T-cell (primary cell): Measurements from ENCODE around the gene OSBPL3. TPM values are rescaled to one million over a fixed set of nuclear protein-coding genes. Genes with fewer than 3 reads are reported as not detected.
A peak's percentile ranks its signal among the peaks of the same experiment; 100 is the strongest.

ENCODE experiments used
- ATAC-seq, 4 experiments: fragments of 200-7000 bp in 3 of 4; fragments of 150-1000 bp in 1 of 4; cut with Tn5 transposase; replicated peaks in 1 of 4; 1 replicate in 3 of 4; 2 replicates in 1 of 4; pipeline ENCODE4 v1.10.0; 2021; ENCODE audit warnings: moderate library complexity in 3 of 4, mild to moderate bottlenecking in 2 of 4, moderate number of reproducible peaks in 1 of 4
- CTCF ChIA-PET, 2 donors: fragments of 300-600 bp; sonication (Branson Sonifier 250); formaldehyde crosslinking; loops; one replicate each; lab custom pipeline; 2022; ENCODE audit warnings: antibody characterized with exemption in 2 of 2; lab: Charles Lee
- POLR2A ChIA-PET, 2 donors: fragments of 300-600 bp; sonication (Branson Sonifier 250); formaldehyde crosslinking; loops; one replicate each; lab custom pipeline; 2022; ENCODE audit warnings: antibody characterized with exemption in 2 of 2; lab: Charles Lee
- DNase-seq, 35 experiments: peaks; one replicate each; pipeline versions ENCODE4 v3.0.0 to v3.0.0-alpha.2; 2013 to 2023
- H3K27ac ChIP-seq: one replicate; pipeline ENCODE4 v1.5.1; 2013; ENCODE audit warnings: low read length
- H3K27me3 ChIP-seq, 2 experiments: replicated peaks in 1 of 2; 1 replicate in 1 of 2; 2 replicates in 1 of 2; pipeline versions ENCODE4 v1.6.1 to v1.7.0; 2013; ENCODE audit warnings: low read length in 1 of 2, mixed read lengths in 1 of 2; ENCODE audit not compliant: control insufficient read depth in 2 of 2, insufficient read depth in 2 of 2; ENCODE audit errors: extremely low read depth in 1 of 2
- H3K36me3 ChIP-seq, 2 donors: 1 replicate in 1 of 2; 2 replicates in 1 of 2; pipeline versions ENCODE4 v1.6.1 to v1.7.0; 2013; ENCODE audit warnings: low read length in 1 of 2; ENCODE audit not compliant: control insufficient read depth in 2 of 2, insufficient read depth in 1 of 2; ENCODE audit errors: extremely low read depth in 1 of 2
- H3K4me1 ChIP-seq, 2 experiments: 1 replicate in 1 of 2; 2 replicates in 1 of 2; pipeline versions ENCODE4 v1.6.1 to v1.7.0; 2013; ENCODE audit warnings: low read length in 2 of 2, mixed read lengths in 1 of 2; ENCODE audit not compliant: insufficient read depth in 2 of 2, control insufficient read depth in 1 of 2; ENCODE audit errors: extremely low read depth in 1 of 2
- H3K4me3 ChIP-seq, 2 donors: 1 replicate in 1 of 2; 2 replicates in 1 of 2; pipeline versions ENCODE4 v1.5.1 to v1.7.0; 2013; ENCODE audit warnings: mild to moderate bottlenecking in 2 of 2, low read length in 1 of 2, moderate library complexity in 1 of 2; ENCODE audit not compliant: control insufficient read depth in 1 of 2; ENCODE audit errors: extremely low read depth in 1 of 2
- H3K9me3 ChIP-seq: 2 replicates; pipeline ENCODE4 v1.7.0; 2013
- H3K27ac Mint-ChIP-seq, 2 donors: one replicate each; pipeline ENCODE4 v1.8.0; 2020 to 2021; ENCODE audit warnings: mild to moderate bottlenecking in 2 of 2, mixed read lengths in 2 of 2
- H3K27me3 Mint-ChIP-seq, 2 donors: one replicate each; pipeline ENCODE4 v1.8.0; 2021 to 2022; ENCODE audit warnings: mixed read lengths in 2 of 2
- H3K36me3 Mint-ChIP-seq: one replicate; pipeline ENCODE4 v1.8.0; 2021; ENCODE audit warnings: mixed read lengths
- H3K4me1 Mint-ChIP-seq, 3 donors: one replicate each; pipeline ENCODE4 v1.8.0; 2020 to 2022; ENCODE audit warnings: mixed read lengths in 3 of 3, mild to moderate bottlenecking in 1 of 3
- H3K4me3 Mint-ChIP-seq, 3 donors: one replicate each; pipeline ENCODE4 v1.8.0; 2020 to 2022; ENCODE audit warnings: mild to moderate bottlenecking in 3 of 3, mixed read lengths in 3 of 3, moderate library complexity in 3 of 3
- H3K9me3 Mint-ChIP-seq, 3 donors: one replicate each; pipeline ENCODE4 v1.8.0; 2020 to 2022; ENCODE audit warnings: mixed read lengths in 3 of 3
- WGBS: methylation state at CpG from one replicate; pipeline ENCODE4 v1.1.5; 2013; ENCODE audit warnings: missing lambda C conversion rate; ENCODE audit not compliant: insufficient coverage; 5-methylcytosine and 5-hydroxymethylcytosine counted together
- total RNA-seq, 35 experiments: library from RNA in 6 of 35; stranded (reverse) in 6 of 35; fragments of 120-200 nt in 1 of 35; gene quantifications; one replicate each; pipeline versions ENCODE4 v1.2.1 to v1.2.4 and lab custom pipeline; 2013 to 2026

The OSBPL3 gene
- total RNA-seq, 5 donors from 2014 or later (not counting 1 experiment from before 2014, with no cell fraction given): 30.2 to 62.7 (median 54.7) TPM

- ChIA-PET POLR2A (no interaction called here), CTCF (interaction anchor here (0.8 to 2.9 kb wide), 9 partner anchors 10 to 298 kb away, joined by 3 to 13 read pairs (median 4); no protein-coding TSS in a partner anchor)
- Mint-ChIP-seq H3K36me3 (peaks cover 33% of the 10 kb centered on the region), H3K9me3 (no peaks in the 10 kb centered on the region), H3K27me3 (no peaks in the 10 kb centered on the region), H3K27ac (peak overlapping the region; percentile 85 to 96), H3K4me1 (peaks cover 55 to 78% (median 61%) of the 10 kb centered on the region in 3 donors), H3K4me3 (peak overlapping the region; percentile 22 to 58 (median 44))
- Histone ChIP-seq H3K27me3 (no peaks in the 10 kb centered on the region), H3K4me3 (no peak overlapping the region), H3K4me1 (peaks cover 4 to 39% of the 10 kb centered on the region in 2 experiments), H3K27ac (peak overlapping the region; percentile 49), H3K36me3 (peaks cover 0 to 14% of the 10 kb centered on the region in 2 donors), H3K9me3 (no peaks in the 10 kb centered on the region)
- DNase-seq: peak in 1 of 35 experiments; percentile 19
- ATAC-seq: peak; percentile 3 to 24 (median 18)
- WGBS: 100% methylated on average over 1 of the region's 6 CpGs
These were observed 153.9 kb downstream of the OSBPL3 start for GRCh38 chr7:24825931-24826661.

GRCh38 chr7:24825381-24825794 lies 154.6 kb downstream of the OSBPL3 start:
- Mint-ChIP-seq H3K27ac (peak overlapping the region; percentile 85 to 96), H3K36me3 (peaks cover 28% of the 10 kb centered on the region), H3K4me1 (peaks cover 62 to 82% (median 66%) of the 10 kb centered on the region in 3 donors), H3K27me3 (no peaks in the 10 kb centered on the region), H3K4me3 (peak overlapping the region in 1 of 3 donors; percentile 58), H3K9me3 (no peaks in the 10 kb centered on the region)
- no peak for ATAC-seq
- Histone ChIP-seq H3K4me3 (no peak overlapping the region), H3K4me1 (peaks cover 9 to 45% of the 10 kb centered on the region in 2 experiments), H3K36me3 (peaks cover 0 to 7% of the 10 kb centered on the region in 2 donors), H3K9me3 (no peaks in the 10 kb centered on the region), H3K27me3 (no peaks in the 10 kb centered on the region), H3K27ac (peak overlapping the region; percentile 49)
- no CpG with 5 or more reads among the region's 1 CpG for WGBS
- no peak for DNase-seq
- ChIA-PET CTCF (interaction anchor here (0.5 to 2.9 kb wide), 6 partner anchors 13 to 1286 kb away, joined by 3 to 13 read pairs (median 4); no protein-coding TSS in a partner anchor), POLR2A (interaction anchor here in 1 of 2 donors (0.8 kb wide), 1 partner anchor 9 kb away, joined by 3 read pairs; no protein-coding TSS in a partner anchor)

- POLR2A ChIA-PET: interaction anchor here in 1 of 2 donors (0.8 kb wide), 1 partner anchor 10 kb away, joined by 3 read pairs; no protein-coding TSS in a partner anchor
- H3K4me1 ChIP-seq: peaks cover 12 to 50% of the 10 kb centered on the region in 2 experiments
- ATAC-seq: no peak
These were observed 155.1 kb downstream of the OSBPL3 start for GRCh38 chr7:24824896-24825295.

GRCh38 chr7:24824400-24824799 lies 155.6 kb downstream of the OSBPL3 start:
- peak overlapping the region; percentile 85 to 96 for H3K27ac Mint-ChIP-seq
- no peaks in the 10 kb centered on the region for H3K27me3 ChIP-seq
- DNase-seq (no peak), ATAC-seq (no peak)
- POLR2A ChIA-PET: no interaction called here
- H3K36me3 Mint-ChIP-seq: peaks cover 20% of the 10 kb centered on the region
- H3K9me3 Mint-ChIP-seq: no peaks in the 10 kb centered on the region
- H3K9me3 ChIP-seq: no peaks in the 10 kb centered on the region
- H3K27me3 Mint-ChIP-seq: no peaks in the 10 kb centered on the region
- H3K27ac ChIP-seq: no peak overlapping the region
- CTCF ChIA-PET: no interaction called here
- H3K4me3 ChIP-seq: no peak overlapping the region
- H3K4me1 ChIP-seq: peaks cover 15 to 52% of the 10 kb centered on the region in 2 experiments
- 94% methylated on average over 2 of the region's 3 CpGs for WGBS
- no peaks in the 10 kb centered on the region for H3K36me3 ChIP-seq
- peak overlapping the region in 1 of 3 donors; percentile 58 for H3K4me3 Mint-ChIP-seq
- H3K4me1 Mint-ChIP-seq: peaks cover 70 to 87% (median 74%) of the 10 kb centered on the region in 3 donors

More at GRCh38 chr7:24824896-24825295, 155.1 kb downstream of the OSBPL3 start:
- Histone ChIP-seq H3K9me3 (no peaks in the 10 kb centered on the region), H3K27me3 (no peaks in the 10 kb centered on the region), H3K36me3 (peaks cover 0 to 3% of the 10 kb centered on the region in 2 donors), H3K27ac (peak overlapping the region; percentile 49), H3K4me3 (no peak overlapping the region)
- H3K36me3 Mint-ChIP-seq: peaks cover 23% of the 10 kb centered on the region
- no peaks in the 10 kb centered on the region for H3K9me3 Mint-ChIP-seq
- 100% methylated on average over 3 of the region's 3 CpGs for WGBS
- peaks cover 67 to 87% (median 71%) of the 10 kb centered on the region in 3 donors for H3K4me1 Mint-ChIP-seq
- H3K27me3 Mint-ChIP-seq: no peaks in the 10 kb centered on the region
- H3K4me3 Mint-ChIP-seq: peak overlapping the region in 1 of 3 donors; percentile 58
- H3K27ac Mint-ChIP-seq: peak overlapping the region; percentile 85 to 96
- DNase-seq: no peak
- CTCF ChIA-PET: interaction anchor here (1.6 to 2.9 kb wide), 2 partner anchors 13 to 267 kb away, joined by 4 to 13 read pairs; no protein-coding TSS in a partner anchor

GRCh38 chr7:24821754-24822054 lies 158.3 kb downstream of the OSBPL3 start:
- H3K4me3 ChIP-seq: no peak overlapping the region
- Mint-ChIP-seq H3K27me3 (no peaks in the 10 kb centered on the region), H3K9me3 (no peaks in the 10 kb centered on the region), H3K36me3 (peaks cover 25% of the 10 kb centered on the region), H3K27ac (peak overlapping the region; percentile 89 to 95), H3K4me1 (peaks cover 51 to 77% (median 57%) of the 10 kb centered on the region in 3 donors), H3K4me3 (peak overlapping the region in 1 of 3 donors; percentile 55)
- H3K27ac ChIP-seq: peak overlapping the region; percentile 92
- no peaks in the 10 kb centered on the region for H3K9me3 ChIP-seq
- DNase-seq (no peak), ATAC-seq (no peak)
- no peaks in the 10 kb centered on the region for H3K27me3 ChIP-seq
- 0% methylated on average over 1 of the region's 3 CpGs for WGBS
- H3K4me1 ChIP-seq: peaks cover 15 to 40% of the 10 kb centered on the region in 2 experiments
- H3K36me3 ChIP-seq: peaks cover 0 to 12% of the 10 kb centered on the region in 2 donors
- ChIA-PET POLR2A (interaction anchor here (1.2 to 1.9 kb wide), 4 partner anchors 9 to 304 kb away, joined by 3 to 20 read pairs (median 8); partner anchors contain the start of genes CYCS (in 1 of the 2) and OSBPL3 (in 1 of the 2)), CTCF (interaction anchor here (0.6 to 4.2 kb wide), 17 partner anchors 9 to 1224 kb away, joined by 3 to 62 read pairs (median 9); partner anchors contain the start of genes CCDC126 (in 1 of the 2) and OSBPL3 (in 1 of the 2))
